ENCODE results near the gene EMC10. TPM values are rescaled to one million over a fixed set of nuclear protein-coding genes. Genes with fewer than 3 reads are reported as not detected.

Gene EMC10
- total RNA-seq, 2 donors from 2014 or later, result 26.6 to 33.9 TPM

DNA sequence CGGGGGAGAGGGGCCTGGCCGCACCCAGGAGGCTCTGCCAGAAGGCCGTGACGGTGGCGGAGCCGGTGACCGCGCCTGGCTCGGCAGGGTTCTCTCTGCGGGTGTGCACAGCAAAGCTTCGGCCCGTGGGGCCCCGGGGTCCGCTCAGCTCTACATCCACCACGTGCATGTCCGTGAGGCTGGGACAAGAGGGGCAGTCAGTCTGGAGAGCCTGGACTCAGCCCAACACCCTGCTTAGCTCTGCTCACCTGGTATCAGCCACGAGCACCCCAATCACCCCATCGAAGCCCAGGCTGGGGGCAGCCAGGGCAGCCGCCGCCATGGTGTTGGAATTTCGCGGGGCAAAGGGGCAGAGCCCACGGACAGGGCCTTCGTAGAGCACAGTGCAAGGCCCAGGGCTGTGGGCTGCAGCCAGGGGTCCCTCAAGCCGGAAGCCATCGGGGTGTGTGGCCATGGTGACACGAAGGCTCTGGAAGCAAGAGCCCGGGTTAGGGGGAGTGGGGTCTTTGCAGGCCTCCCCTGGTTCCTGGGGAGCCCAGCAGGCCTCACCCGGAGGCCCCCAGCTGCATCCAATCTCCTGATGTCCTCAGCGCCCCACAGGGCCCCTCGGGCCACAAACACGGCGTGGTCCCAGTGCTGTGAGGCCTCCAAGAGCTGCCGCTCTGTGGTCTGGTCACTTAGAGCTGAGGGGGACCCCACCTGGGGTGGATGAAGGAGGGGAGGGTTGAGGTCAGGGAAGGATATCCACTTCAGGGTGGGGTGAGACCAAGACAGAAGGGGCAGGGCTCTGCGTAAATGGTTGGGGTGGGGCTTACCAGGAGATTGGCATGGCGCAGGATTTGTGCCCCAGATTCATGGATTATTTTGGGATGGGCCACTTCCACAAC lies 36.0 kb downstream of the EMC10 start:
- Mint-ChIP-seq H3K36me3 (ENCODE audit: insufficient read depth in 2 of 2) (no peaks in the 10 kb centered on the region), H3K4me3 (no peak overlapping the region), H3K9me3 (no peaks in the 10 kb centered on the region), H3K27ac (no peak overlapping the region), H3K4me1 (ENCODE audit: low read depth) (peaks cover 16% of the 10 kb centered on the region), H3K27me3 (ENCODE audit: low read depth) (peaks cover 18% of the 10 kb centered on the region)
- DNase-seq, result no peak
- no peak for ATAC-seq (replicated peaks in 1 of 2)

DNA sequence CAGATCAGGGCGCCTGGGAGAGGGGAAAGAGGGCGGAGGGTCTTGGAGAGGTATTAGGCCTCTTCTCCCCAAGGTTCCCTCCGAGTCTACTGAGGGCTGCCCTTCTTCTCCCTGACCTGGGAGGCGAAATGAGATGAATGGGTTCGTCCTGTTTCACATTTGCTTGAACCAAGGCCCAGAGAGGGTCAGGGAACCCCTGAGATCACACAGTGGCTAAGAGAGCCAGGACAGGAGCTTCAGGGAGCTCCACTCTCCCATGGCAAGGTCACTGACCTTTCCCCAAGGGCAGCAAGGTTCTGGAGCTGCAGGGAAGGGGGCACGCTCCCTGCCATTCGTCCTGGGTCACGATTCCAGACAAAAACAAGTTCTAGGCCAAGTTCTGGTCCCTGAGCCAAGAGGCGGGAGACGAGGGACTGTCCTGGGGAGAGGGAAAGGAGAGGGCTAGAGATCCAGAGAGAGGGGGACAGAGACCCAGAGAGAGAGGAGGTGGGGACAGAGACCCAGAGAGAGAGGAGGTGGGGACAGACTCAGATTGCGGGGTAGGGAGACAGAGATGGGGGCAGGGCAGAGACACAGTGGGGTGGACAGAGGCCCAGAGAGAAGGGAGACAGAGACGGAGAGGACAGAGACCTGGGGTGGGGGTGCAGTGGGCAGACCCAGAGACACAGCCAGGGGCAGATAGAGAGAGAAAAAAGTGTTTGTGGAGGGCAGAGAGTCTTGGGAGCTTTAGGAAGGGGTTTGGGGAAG lies 36.9 kb downstream of the EMC10 start:
- Mint-ChIP-seq H3K9me3 (no peaks in the 10 kb centered on the region), H3K27ac (peak overlapping the region; percentile 52), H3K36me3 (ENCODE audit: insufficient read depth in 2 of 2) (no peaks in the 10 kb centered on the region), H3K27me3 (ENCODE audit: low read depth) (peaks cover 18% of the 10 kb centered on the region), H3K4me3 (no peak overlapping the region), H3K4me1 (ENCODE audit: low read depth) (peaks cover 16% of the 10 kb centered on the region)
- ATAC-seq (replicated peaks in 1 of 2), result no peak
- DNase-seq, result no peak

DNA sequence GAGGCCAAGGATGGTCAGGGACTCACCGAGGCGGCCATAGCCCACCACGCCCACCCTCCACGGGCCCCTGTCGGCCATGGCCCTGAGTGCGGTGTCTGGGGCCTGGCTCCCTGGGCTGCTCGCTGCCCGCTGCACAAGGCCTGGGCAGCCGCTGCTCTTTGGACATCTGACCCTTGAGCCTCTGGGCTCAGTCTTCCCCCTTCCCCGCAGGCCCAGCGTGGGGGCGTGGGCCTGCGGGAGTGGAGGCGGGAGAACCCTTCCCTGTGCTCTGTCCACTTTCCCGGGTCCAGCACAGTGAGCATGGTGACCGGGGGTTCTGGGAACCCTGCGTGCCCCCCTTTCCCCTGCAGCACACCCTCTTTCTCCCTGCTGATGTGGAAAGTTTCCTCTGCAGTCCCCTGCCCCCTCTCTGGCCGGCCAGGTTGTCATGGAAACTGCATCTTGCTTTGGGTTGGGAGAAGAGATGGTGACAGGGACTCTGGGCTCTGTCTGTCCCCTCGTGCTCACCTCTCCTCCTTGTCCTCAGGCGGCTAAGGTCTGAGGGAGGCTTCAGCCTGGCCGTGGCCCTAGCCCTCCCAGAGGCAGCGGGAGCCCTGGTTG lies 37.5 kb downstream of the EMC10 start, which contains the start of gene ASPDH:
Gene ASPDH (minus strand): TSS at position 168 of the 600 bp plus-strand sequence. CDS start 90 bp downstream, at position 78.
- Mint-ChIP-seq H3K27me3 (ENCODE audit: low read depth) (peaks cover 18% of the 10 kb centered on the region), H3K27ac (peak within 1 kb of the TSS; percentile 52), H3K9me3 (no peaks in the 10 kb centered on the region), H3K4me1 (ENCODE audit: low read depth) (peaks cover 16% of the 10 kb centered on the region), H3K36me3 (ENCODE audit: insufficient read depth in 2 of 2) (no peaks in the 10 kb centered on the region), H3K4me3 (no peak within 1 kb of the TSS)
- DNase-seq (no peak), ATAC-seq (replicated peaks in 1 of 2) (no peak)

DNA sequence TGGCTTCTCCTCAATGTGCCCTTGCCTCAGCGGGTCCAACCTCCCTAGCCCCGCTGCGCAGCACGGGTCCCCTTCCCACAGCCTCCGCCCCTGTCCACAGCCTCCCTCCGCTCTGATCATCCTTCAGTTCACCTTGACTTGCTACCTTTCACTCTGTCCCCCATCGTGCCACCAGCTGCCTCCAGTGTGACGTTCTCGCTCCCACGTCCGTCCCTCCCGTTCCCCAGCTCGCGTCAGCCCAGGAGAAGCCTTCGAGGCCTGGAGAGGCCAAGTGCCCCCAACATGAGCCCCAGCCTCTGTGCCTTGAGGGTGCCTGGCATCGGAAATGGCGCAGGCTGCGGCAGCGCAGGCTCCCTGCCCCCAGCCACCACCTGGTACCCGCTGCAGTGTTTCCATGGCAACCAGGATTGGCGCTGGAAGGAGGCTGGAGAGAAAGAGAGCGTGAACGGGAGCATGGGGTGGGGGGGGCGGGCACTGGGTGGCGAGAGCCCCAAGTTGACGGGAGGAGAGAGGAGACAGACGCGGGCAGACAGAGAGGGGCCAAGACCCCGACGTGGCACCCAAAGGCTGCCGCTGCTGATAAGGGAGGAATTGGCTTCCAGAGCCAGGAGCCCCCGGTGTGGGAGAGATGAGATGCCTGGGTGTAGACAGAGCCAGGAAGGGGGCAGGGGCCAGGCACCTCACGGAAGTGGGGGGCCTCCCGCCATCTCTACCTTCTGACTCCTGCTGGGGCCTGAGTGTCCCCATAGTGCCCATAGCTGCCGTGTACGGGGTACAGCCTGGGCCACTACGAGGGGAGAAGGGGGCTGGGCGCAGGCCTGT lies 38.2 kb downstream of the EMC10 start:
- no peak for ATAC-seq (replicated peaks in 1 of 2)
- Mint-ChIP-seq H3K27ac (no peak overlapping the region), H3K36me3 (ENCODE audit: insufficient read depth in 2 of 2) (no peaks in the 10 kb centered on the region), H3K9me3 (no peaks in the 10 kb centered on the region), H3K27me3 (ENCODE audit: low read depth) (peaks cover 18% of the 10 kb centered on the region), H3K4me3 (no peak overlapping the region), H3K4me1 (ENCODE audit: low read depth) (peaks cover 16% of the 10 kb centered on the region)
- DNase-seq, result no peak

DNA sequence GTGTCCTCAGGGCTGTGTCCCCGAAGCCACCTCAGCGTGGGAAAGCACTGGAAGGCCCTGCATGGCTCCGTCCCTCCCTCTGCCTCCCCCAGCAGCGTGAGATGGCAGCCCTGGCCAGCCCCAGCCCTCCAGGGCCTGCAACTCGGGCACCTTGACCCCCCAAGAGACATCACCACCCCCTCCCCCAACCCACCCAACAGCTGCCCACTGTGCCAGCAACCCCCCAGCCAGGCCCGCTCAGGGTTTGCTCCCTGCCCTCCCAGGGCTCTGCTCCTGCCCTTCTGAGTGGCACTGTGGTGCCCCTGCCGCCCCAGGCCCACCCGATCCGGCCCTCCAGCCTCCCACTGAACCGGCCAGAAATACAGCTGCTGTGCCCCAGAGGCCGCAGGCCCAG lies 38.9 kb downstream of the EMC10 start:
- no peak overlapping the region for H3K27ac Mint-ChIP-seq
- H3K27me3 Mint-ChIP-seq (ENCODE audit: low read depth), result peaks cover 18% of the 10 kb centered on the region
- H3K36me3 Mint-ChIP-seq (ENCODE audit: insufficient read depth in 2 of 2), result no peaks in the 10 kb centered on the region
- H3K9me3 Mint-ChIP-seq, result no peaks in the 10 kb centered on the region
- no peak overlapping the region for H3K4me3 Mint-ChIP-seq
- H3K4me1 Mint-ChIP-seq (ENCODE audit: low read depth), result peaks cover 14% of the 10 kb centered on the region
- DNase-seq (no peak), ATAC-seq (replicated peaks in 1 of 2) (no peak)

DNA sequence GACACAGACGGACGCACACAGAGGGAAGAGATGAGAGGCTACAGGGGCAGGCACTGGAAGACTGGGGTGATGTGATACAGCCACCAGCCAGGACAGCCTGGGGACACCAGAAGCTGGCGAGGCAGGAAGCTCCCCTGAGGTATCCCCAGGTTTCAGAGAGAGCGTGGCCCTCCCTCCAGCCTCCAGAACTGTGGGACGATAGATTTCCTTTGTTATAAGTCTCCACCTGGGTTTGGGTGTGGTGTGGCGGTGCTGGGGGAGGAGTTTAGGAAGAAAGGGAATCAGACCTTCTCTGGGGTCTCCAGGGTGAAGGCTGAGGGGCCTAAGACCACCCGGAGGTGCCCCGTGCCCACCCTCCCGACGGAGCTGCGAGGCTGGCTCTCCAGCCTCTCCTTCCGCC lies 40.1 kb downstream of the EMC10 start:
- H3K27ac Mint-ChIP-seq, result no peak overlapping the region
- H3K4me3 Mint-ChIP-seq, result no peak overlapping the region
- H3K36me3 Mint-ChIP-seq (ENCODE audit: insufficient read depth in 2 of 2), result no peaks in the 10 kb centered on the region
- no peak for ATAC-seq (replicated peaks in 1 of 2)
- no peaks in the 10 kb centered on the region for H3K9me3 Mint-ChIP-seq
- H3K27me3 Mint-ChIP-seq (ENCODE audit: low read depth), result peaks cover 18% of the 10 kb centered on the region
- H3K4me1 Mint-ChIP-seq (ENCODE audit: low read depth), result peaks cover 4% of the 10 kb centered on the region
- DNase-seq, result no peak

DNA sequence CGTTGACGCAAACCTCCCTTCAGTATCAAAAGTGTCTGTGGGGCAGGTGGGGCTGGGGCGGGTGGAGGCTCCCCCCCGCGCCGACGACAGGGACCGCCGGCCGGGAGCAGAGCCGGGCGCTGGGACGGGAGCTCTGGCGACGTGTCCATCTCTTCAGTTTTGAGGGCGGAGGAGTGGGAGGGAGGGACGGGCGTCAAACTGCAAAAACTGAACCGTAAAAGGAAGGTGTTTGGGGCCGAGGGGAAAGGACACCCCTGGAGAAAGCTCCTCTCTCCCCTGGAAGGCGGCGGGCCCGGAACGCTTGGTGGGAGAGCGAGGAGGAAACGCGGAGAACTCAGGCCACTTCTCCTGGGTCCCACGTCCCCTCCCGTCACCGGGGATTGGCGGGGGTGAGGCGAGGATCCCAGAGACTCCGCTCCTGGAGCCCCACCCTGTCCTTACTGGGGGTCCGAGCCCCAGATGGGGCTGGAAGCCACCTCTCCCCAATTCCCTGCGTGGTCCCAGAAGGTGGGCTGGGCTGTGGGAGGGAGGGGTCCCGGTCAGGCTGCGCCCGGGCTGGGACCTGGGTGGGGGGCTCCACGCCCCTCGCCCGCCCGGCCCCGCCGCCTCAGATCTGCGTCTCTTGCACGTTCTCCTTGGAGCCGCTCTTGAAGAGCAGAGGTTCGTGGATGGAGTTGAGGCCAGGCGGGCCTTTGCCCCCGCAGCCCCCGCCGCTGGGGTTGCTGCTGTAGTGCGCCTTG lies 40.8 kb downstream of the EMC10 start:
- no peaks in the 10 kb centered on the region for H3K36me3 Mint-ChIP-seq (ENCODE audit: insufficient read depth in 2 of 2)
- no peak for ATAC-seq (replicated peaks in 1 of 2)
- H3K4me1 Mint-ChIP-seq (ENCODE audit: low read depth), result no peaks in the 10 kb centered on the region
- DNase-seq, result no peak
- no peaks in the 10 kb centered on the region for H3K9me3 Mint-ChIP-seq
- no peak overlapping the region for H3K27ac Mint-ChIP-seq
- H3K4me3 Mint-ChIP-seq, result no peak overlapping the region
- H3K27me3 Mint-ChIP-seq (ENCODE audit: low read depth), result peaks cover 18% of the 10 kb centered on the region

DNA sequence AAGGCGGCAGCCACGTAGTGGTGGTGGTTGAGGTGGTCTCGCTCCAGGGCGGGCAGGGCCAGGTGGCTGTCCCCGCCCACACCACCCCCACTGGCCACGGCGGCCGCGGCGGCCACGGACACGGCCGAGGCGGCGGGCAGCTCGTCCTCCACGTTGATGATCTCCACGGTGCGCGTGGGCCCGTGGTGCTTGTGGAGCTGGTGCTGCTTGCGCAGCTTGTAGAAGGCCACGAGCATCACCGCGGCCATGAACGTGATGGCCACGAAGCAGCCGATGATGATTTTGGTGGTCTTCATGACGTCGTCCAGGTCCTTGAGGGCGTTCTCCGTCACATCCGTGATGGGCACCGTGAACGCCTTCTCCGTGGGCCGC lies 41.4 kb downstream of the EMC10 start:
- H3K36me3 Mint-ChIP-seq (ENCODE audit: insufficient read depth in 2 of 2), result no peaks in the 10 kb centered on the region
- DNase-seq (no peak), ATAC-seq (replicated peaks in 1 of 2) (no peak)
- no peak overlapping the region for H3K27ac Mint-ChIP-seq
- H3K4me1 Mint-ChIP-seq (ENCODE audit: low read depth), result no peaks in the 10 kb centered on the region
- no peak overlapping the region for H3K4me3 Mint-ChIP-seq
- H3K9me3 Mint-ChIP-seq, result no peaks in the 10 kb centered on the region
- H3K27me3 Mint-ChIP-seq (ENCODE audit: low read depth), result peaks cover 18% of the 10 kb centered on the region

DNA sequence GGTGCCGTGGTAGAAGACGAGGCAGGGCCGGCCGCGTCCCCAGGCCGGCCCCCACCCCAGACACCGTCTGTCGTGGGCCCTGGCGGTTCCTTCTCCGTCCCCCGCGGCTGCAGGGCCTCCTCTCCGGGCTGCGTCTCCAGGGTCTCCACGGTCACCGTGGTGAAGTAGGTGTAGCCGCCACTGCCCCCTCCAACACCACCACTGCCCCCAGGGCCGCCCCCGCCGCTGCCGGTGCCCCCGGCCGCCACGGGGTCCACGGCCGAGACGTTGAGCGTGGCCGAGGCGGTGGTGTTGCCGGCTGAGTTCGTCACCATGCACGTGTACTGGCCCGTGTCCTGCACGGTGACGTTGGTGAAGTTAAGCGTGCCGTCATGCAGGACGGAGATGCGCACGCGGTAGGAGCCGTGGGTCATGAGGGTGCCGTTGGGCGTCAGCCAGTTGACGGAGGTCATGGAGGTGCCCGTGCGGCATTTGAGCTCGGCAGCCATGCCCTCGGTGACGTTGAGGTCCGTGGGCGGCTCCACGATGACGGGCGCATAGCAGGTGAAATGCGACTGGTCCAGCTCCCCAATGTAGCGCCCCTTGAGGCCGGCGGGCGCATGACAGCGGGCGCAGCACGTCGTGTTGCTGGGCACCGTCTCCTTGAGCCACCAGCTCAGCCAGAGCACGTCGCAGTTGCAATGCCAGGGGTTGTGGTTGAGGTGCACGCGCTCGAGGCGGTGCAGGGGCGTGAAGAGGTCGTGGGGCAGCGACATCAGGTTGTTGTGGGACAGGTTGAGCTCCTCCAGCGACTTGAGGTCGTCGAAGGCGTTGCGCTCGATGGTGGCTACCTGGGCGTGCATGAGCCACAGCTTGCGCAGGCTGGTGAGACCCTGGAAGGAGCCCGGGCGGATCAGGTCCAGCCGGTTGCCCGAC lies 42.0 kb downstream of the EMC10 start:
- ATAC-seq (replicated peaks in 1 of 2), result no peak
- Mint-ChIP-seq H3K9me3 (no peaks in the 10 kb centered on the region), H3K36me3 (ENCODE audit: insufficient read depth in 2 of 2) (no peaks in the 10 kb centered on the region), H3K27me3 (ENCODE audit: low read depth) (peaks cover 18% of the 10 kb centered on the region), H3K4me3 (no peak overlapping the region), H3K27ac (no peak overlapping the region), H3K4me1 (ENCODE audit: low read depth) (no peaks in the 10 kb centered on the region)
- DNase-seq, result no peak

DNA sequence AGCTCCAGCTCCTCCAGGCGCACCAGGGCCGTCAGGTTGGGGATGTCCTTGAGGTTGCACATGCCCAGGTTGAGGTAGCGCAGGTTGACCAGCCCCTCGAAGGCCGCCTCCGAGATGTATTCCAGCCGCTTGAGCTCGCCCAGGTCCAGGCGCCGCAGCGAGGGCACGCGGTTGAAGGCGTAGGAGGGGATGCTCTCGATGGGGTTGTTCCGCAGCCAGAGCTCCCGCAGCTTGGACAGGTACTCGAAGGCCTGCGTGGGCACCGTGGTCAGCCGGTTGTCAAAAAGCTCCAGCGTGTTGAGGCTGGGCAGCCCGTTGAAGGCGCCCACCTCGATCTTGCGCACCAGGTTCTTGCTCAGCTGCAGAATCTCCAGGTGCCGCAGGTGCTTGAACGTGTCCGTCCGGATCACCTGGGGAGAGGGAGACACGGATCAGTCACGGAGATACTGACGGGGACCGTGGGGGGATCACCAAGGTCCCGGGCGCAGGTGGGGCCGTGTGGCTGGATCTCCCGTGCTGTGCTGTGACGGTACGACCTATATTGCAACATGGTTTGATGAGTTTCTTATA lies 42.8 kb downstream of the EMC10 start:
- Mint-ChIP-seq H3K27ac (no peak overlapping the region), H3K4me1 (ENCODE audit: low read depth) (no peaks in the 10 kb centered on the region), H3K27me3 (ENCODE audit: low read depth) (peaks cover 18% of the 10 kb centered on the region), H3K36me3 (ENCODE audit: insufficient read depth in 2 of 2) (no peaks in the 10 kb centered on the region), H3K9me3 (no peaks in the 10 kb centered on the region), H3K4me3 (no peak overlapping the region)
- no peak for DNase-seq
- no peak for ATAC-seq (replicated peaks in 1 of 2)

DNA sequence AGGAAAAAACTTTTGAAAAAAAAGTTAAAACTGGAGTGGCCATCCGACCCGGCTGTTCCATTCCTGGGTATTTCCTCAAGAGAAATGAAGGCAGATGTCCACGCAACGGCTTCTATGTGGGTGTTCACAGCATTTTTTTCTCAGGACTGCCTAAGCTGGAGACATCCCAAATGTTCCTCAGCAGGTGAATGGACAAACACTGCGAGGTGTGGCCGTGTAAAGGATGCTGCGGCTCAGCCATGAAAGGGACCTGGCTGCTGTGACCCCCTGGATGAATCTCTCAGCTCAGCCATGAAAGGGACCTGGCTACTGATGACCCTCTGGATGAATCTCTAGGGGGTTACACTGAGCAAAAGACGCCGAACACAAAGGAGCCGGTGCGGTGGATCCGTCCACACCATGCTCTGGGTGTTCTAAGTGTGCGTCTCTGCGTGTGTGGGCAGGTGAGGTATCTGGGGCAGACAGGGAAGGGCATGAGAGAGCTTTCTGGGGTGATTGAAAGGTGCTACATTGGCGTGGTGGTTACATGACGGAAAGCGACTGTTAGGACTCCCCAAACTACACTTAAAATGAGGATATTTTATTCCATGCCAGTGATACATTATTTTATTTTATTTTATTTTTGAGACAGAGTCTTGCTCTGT lies 44.6 kb downstream of the EMC10 start:
- no peaks in the 10 kb centered on the region for H3K36me3 Mint-ChIP-seq (ENCODE audit: insufficient read depth in 2 of 2)
- H3K4me1 Mint-ChIP-seq (ENCODE audit: low read depth), result no peaks in the 10 kb centered on the region
- ATAC-seq (replicated peaks in 1 of 2), result no peak

More for the DNA sequence above, 44.6 kb downstream of the EMC10 start:
- Mint-ChIP-seq H3K27ac (no peak overlapping the region), H3K9me3 (no peaks in the 10 kb centered on the region), H3K4me3 (no peak overlapping the region), H3K27me3 (ENCODE audit: low read depth) (peaks cover 5% of the 10 kb centered on the region)
- DNase-seq, result no peak

Data from activated T-cell treated with anti-CD3 and anti-CD28 coated beads, Interleukin-2, amount 50 U/mL, for 72 hours (primary cell).